NCI-H2227 treated with DMSO at 0.1 percent for 48 hours (cell line): ENCODE results near the gene OBSCN.

Experiments used
- DNase-seq: peaks from one replicate; lab custom pipeline; 2025; lab: John Stamatoyannopoulos, UW

OBSCN gene

GRCh38 chr1:228358039-228358763, 150.4 kb downstream of the OBSCN start:
- DNase-seq = no peak

GRCh38 chr1:228358764-228359612, 151.1 kb downstream of the OBSCN start:
- no peak for DNase-seq

- DNase-seq = no peak
Observed at GRCh38 chr1:228359613-228360532, 152.0 kb downstream of the OBSCN start.

GRCh38 chr1:228360533-228361313, 152.9 kb downstream of the OBSCN start:
- DNase-seq = no peak

- no peak for DNase-seq
Observed at GRCh38 chr1:228361314-228362140, 153.7 kb downstream of the OBSCN start.

GRCh38 chr1:228362141-228362883, 154.5 kb downstream of the OBSCN start:
- DNase-seq = no peak

GRCh38 chr1:228362884-228363450, 155.1 kb downstream of the OBSCN start:
- DNase-seq = no peak

- DNase-seq = no peak
Observed at GRCh38 chr1:228363686-228364067, 155.8 kb downstream of the OBSCN start.

- DNase-seq = no peak
Observed at GRCh38 chr1:228364068-228364705, 156.3 kb downstream of the OBSCN start.

GRCh38 chr1:228364706-228365213, 156.9 kb downstream of the OBSCN start:
- no peak for DNase-seq

- DNase-seq = no peak
Observed at GRCh38 chr1:228365271-228366061, 157.6 kb downstream of the OBSCN start.

GRCh38 chr1:228366062-228366865, 158.4 kb downstream of the OBSCN start:
- no peak for DNase-seq

GRCh38 chr1:228366866-228367741, 159.3 kb downstream of the OBSCN start:
- DNase-seq = no peak

- no peak for DNase-seq
Observed at GRCh38 chr1:228367798-228368791, 160.3 kb downstream of the OBSCN start.
